Stimulated activated CD4-positive, alpha-beta T cell treated with anti-CD3 and anti-CD28 coated beads, Interleukin-2, amount 100 ng/mL, for 24 hours (primary cell): ENCODE results near the gene PAIP2.
"Not testable (repeated sequence)": the region's sequence is repeated elsewhere in the genome, so short reads cannot be mapped to it uniquely, and the experiment has no call there.

Experiments
- DNase-seq, 2 donors: peaks; one replicate each; pipeline ENCODE4 v3.0.0-alpha.2; 2020

Gene PAIP2

GRCh38 chr5:139393497-139394122 is 52.0 kb downstream of the PAIP2 start:
- DNase-seq, result no peak

- peak in 1 of 2 donors; percentile 58 for DNase-seq
Observed at GRCh38 chr5:139394123-139394653, 52.5 kb downstream of the PAIP2 start.

- no peak for DNase-seq
Observed at GRCh38 chr5:139394654-139395566, 53.3 kb downstream of the PAIP2 start, which contains the start of gene PROB1. TSS of gene PROB1 (minus strand) at chr5:139395104. CDS start at chr5:139395081, 23 bp downstream.

- no peak for DNase-seq
Observed at GRCh38 chr5:139395844-139396640, 54.4 kb downstream of the PAIP2 start.

GRCh38 chr5:139396691-139397090 is 55.0 kb downstream of the PAIP2 start:
- DNase-seq, result no peak

- DNase-seq, result no peak
Observed at GRCh38 chr5:139397921-139398320, 56.3 kb downstream of the PAIP2 start.

- DNase-seq, result no peak
Observed at GRCh38 chr5:139399501-139400121, 58.0 kb downstream of the PAIP2 start.

- DNase-seq, result no peak
Observed at GRCh38 chr5:139401546-139401945, 59.9 kb downstream of the PAIP2 start.

- DNase-seq, result no peak
Observed at GRCh38 chr5:139402561-139403158, 61.0 kb downstream of the PAIP2 start.

GRCh38 chr5:139403418-139403786 is 61.7 kb downstream of the PAIP2 start:
- no peak for DNase-seq

- peak; percentile 99 for DNase-seq
Observed at GRCh38 chr5:139403787-139404483, 62.3 kb downstream of the PAIP2 start, which contains the start of gene SPATA24. TSS of gene SPATA24 (minus strand) at chr5:139404089. CDS start at chr5:139404060, 29 bp downstream.

- no peak for DNase-seq
Observed at GRCh38 chr5:139404484-139404840, 62.8 kb downstream of the PAIP2 start.

GRCh38 chr5:139406963-139407362 is 65.3 kb downstream of the PAIP2 start:
- DNase-seq, result no peak

GRCh38 chr5:139407517-139407916 is 65.9 kb downstream of the PAIP2 start:
- DNase-seq, result no peak

- no peak for DNase-seq
Observed at GRCh38 chr5:139408191-139408590, 66.5 kb downstream of the PAIP2 start.

GRCh38 chr5:139409116-139409515 is 67.5 kb downstream of the PAIP2 start:
- DNase-seq, result not testable (repeated sequence)

- DNase-seq, result no peak
Observed at GRCh38 chr5:139410121-139410992, 68.7 kb downstream of the PAIP2 start.

- no peak for DNase-seq
Observed at GRCh38 chr5:139410993-139411828, 69.6 kb downstream of the PAIP2 start.

- no peak for DNase-seq
Observed at GRCh38 chr5:139413153-139413552, 71.5 kb downstream of the PAIP2 start.
